Heart left ventricle (tissue), 13 donors: ENCODE measurements around the gene NDFIP1.

Source experiments
- POLR2A ChIP-seq, 2 donors: fragments of 450-650 bp; IDR thresholded peaks; one replicate each; pipeline ENCODE4 v1.6.1; 2017; ENCODE audit warnings: antibody characterized with exemption in 2 of 2, mild to moderate bottlenecking in 2 of 2, moderate library complexity in 2 of 2
- TF ChIP-seq, protein P1 (sequence below), 12 donors: fragments of 200-600 bp; sonication (generic) in 4 of 12; IDR thresholded peaks; one replicate each; pipeline versions ENCODE4 v1.5.0 to v1.8.0; 2018 to 2022; ENCODE audit warnings: antibody characterized with exemption in 12 of 12, mild to moderate bottlenecking in 5 of 12
- donor health status: ischemic (EF 13 %, LVEDD 7.1; RV severe dilation, severe dysfunction).
- donor health status: DM: no; HTN: yes; CAD: no.
- donor health status: DM: no; HTN: no; CAD: no.
- donor health status: ischemic (EF 25% LVEDD 6.9; RV normal size, moderate dysfunction).
- donor health status: ischemic (EF 25% LVEDD 5.7; RV mildly dilated, moderate dysfunction).
- donor health status: ischemic (EF 35%, LVEDD 5.7; RV mildly dilated, moderate dysfunction).
- donor health status: nonischemic (EF 11% LVEDD 7.7; RV severe dilation, severe dysfunction).
- donor health status: DM: yes; HTN: yes; CAD: no.
- donor health status: PGD.
- donor health status: ischemic (EF 29% LVEDD 5.4; RV normal size, mild dysfunction).
- donor health status: nonischemic (EF 23%, LVEDD 6.1; RV moderate dilation, normal function).

DNA sequence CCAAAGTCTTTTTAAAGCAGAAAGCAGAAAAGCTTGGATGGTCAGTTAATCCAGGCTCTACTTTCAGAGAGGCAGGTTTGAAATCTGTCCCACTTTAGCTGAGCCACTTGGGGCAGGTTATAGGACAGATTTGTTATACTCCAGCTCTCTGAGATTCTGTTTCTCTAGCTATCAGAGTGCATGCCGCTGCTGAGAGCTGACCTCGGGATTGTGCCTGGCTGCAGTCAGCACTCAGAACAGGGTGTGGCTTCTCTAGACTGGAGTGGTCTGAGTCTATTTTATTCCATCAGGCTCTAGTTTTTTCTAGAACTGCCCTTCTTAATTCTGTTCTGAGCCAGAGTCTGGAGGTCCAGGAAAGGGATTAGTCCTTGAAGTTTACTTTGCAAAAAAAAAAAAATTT, 67.7 kb downstream of the NDFIP1 start:
- TF ChIP-seq, protein P1, sequence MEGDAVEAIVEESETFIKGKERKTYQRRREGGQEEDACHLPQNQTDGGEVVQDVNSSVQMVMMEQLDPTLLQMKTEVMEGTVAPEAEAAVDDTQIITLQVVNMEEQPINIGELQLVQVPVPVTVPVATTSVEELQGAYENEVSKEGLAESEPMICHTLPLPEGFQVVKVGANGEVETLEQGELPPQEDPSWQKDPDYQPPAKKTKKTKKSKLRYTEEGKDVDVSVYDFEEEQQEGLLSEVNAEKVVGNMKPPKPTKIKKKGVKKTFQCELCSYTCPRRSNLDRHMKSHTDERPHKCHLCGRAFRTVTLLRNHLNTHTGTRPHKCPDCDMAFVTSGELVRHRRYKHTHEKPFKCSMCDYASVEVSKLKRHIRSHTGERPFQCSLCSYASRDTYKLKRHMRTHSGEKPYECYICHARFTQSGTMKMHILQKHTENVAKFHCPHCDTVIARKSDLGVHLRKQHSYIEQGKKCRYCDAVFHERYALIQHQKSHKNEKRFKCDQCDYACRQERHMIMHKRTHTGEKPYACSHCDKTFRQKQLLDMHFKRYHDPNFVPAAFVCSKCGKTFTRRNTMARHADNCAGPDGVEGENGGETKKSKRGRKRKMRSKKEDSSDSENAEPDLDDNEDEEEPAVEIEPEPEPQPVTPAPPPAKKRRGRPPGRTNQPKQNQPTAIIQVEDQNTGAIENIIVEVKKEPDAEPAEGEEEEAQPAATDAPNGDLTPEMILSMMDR (IDR thresholded peaks at IDR 0.05), result no peak
- TF ChIP-seq POLR2A (IDR thresholded peaks at IDR 0.05), result no peak
